ENCODE data around the gene CEACAM18. TPM values are rescaled to one million over a fixed set of nuclear protein-coding genes. Genes with fewer than 3 reads are reported as not detected.
"Not testable (repeated sequence)": the region's sequence is repeated elsewhere in the genome, so short reads cannot be mapped to it uniquely, and the experiment has no call there.

CEACAM18 gene
- polyA plus RNA-seq, 3 donors = not detected

GRCh38 chr19:51490676-51491075, 12.3 kb downstream of the CEACAM18 start:
- no peak for DNase-seq

GRCh38 chr19:51491586-51491985, 13.2 kb downstream of the CEACAM18 start:
- DNase-seq = no peak

- no peak for DNase-seq
These were observed 15.4 kb downstream of the CEACAM18 start for GRCh38 chr19:51493776-51494175.

GRCh38 chr19:51497666-51498065, 19.3 kb downstream of the CEACAM18 start:
- no peak for DNase-seq

GRCh38 chr19:51500931-51501330, 22.6 kb downstream of the CEACAM18 start:
- not testable (repeated sequence) for DNase-seq

- no peak for DNase-seq
These were observed 23.4 kb downstream of the CEACAM18 start, which contains the start of gene SIGLEC12 for GRCh38 chr19:51501594-51502263. Gene SIGLEC12, minus strand, starts transcription at chr19:51501800. Its CDS starts 67 bp downstream, at chr19:51501733.

GRCh38 chr19:51503286-51503817, 25.0 kb downstream of the CEACAM18 start:
- DNase-seq = no peak

- DNase-seq = no peak
These were observed 25.6 kb downstream of the CEACAM18 start for GRCh38 chr19:51503896-51504295.

GRCh38 chr19:51505904-51506303, 27.6 kb downstream of the CEACAM18 start:
- no peak for DNase-seq

GRCh38 chr19:51507192-51507591, 28.9 kb downstream of the CEACAM18 start:
- no peak for DNase-seq

GRCh38 chr19:51507640-51508058, 29.3 kb downstream of the CEACAM18 start:
- DNase-seq = no peak

- DNase-seq = no peak
These were observed 29.9 kb downstream of the CEACAM18 start for GRCh38 chr19:51508059-51508733.

GRCh38 chr19:51509823-51510660, 31.7 kb downstream of the CEACAM18 start:
- DNase-seq = no peak

GRCh38 chr19:51511353-51511752, 33.0 kb downstream of the CEACAM18 start:
- DNase-seq = no peak

- DNase-seq = no peak
These were observed 35.6 kb downstream of the CEACAM18 start for GRCh38 chr19:51513968-51514367.

- peak; percentile 17 for DNase-seq
These were observed 36.6 kb downstream of the CEACAM18 start for GRCh38 chr19:51514866-51515481.

- DNase-seq = no peak
These were observed 42.4 kb downstream of the CEACAM18 start for GRCh38 chr19:51520728-51521127.

- DNase-seq = no peak
These were observed 43.0 kb downstream of the CEACAM18 start for GRCh38 chr19:51521357-51521756.

- no peak for DNase-seq
These were observed 43.4 kb downstream of the CEACAM18 start for GRCh38 chr19:51521781-51522180.

- DNase-seq = no peak
These were observed 46.4 kb downstream of the CEACAM18 start for GRCh38 chr19:51524666-51525264.

GRCh38 chr19:51525651-51526050, 47.3 kb downstream of the CEACAM18 start:
- no peak for DNase-seq

All from renal pelvis (tissue), 4 donors.